GM23338 (cell line): ENCODE measurements around the gene GRK5. TPM values are rescaled to one million over a fixed set of nuclear protein-coding genes. Genes with fewer than 3 reads are reported as not detected.

ENCODE experiments used
- ATAC-seq: fragments of 200-7000 bp; cut with Tn5 transposase; 3 replicates; pipeline ENCODE4 v1.9.1; 2020
- DNase-seq: peaks from one replicate; pipeline ENCODE4 v3.0.0-alpha.2; 2015; ENCODE audit warnings: low spot score
- H2AFZ ChIP-seq: fragments of 200-600 bp; sonication (generic); 2 replicates; pipeline ENCODE4 v1.8.0; 2016; ENCODE audit warnings: antibody characterized with exemption, mild to moderate bottlenecking, moderate library complexity
- H3F3A ChIP-seq: fragments of 200-600 bp; sonication (generic); replicated peaks from 2 replicates; pipeline ENCODE4 v1.8.0; 2017; ENCODE audit warnings: antibody characterized with exemption, mixed run types, low read depth
- H3K27ac ChIP-seq: fragments of 200-600 bp; sonication (generic); 2 replicates; pipeline ENCODE4 v1.6.1; 2016; ENCODE audit warnings: low read depth
- H3K27me3 ChIP-seq: fragments of 200-600 bp; sonication (generic); 2 replicates; pipeline ENCODE4 v1.8.0; 2016; ENCODE audit warnings: mild to moderate bottlenecking, mixed run types, moderate library complexity; ENCODE audit not compliant: insufficient read depth
- H3K36me3 ChIP-seq: fragments of 200-600 bp; sonication (generic); 2 replicates; pipeline ENCODE4 v1.8.0; 2016; ENCODE audit warnings: mild to moderate bottlenecking; ENCODE audit not compliant: insufficient read depth
- H3K4me1 ChIP-seq: fragments of 200-600 bp; sonication (generic); 2 replicates; pipeline ENCODE4 v1.8.0; 2016; ENCODE audit warnings: mild to moderate bottlenecking, moderate library complexity; ENCODE audit not compliant: insufficient read depth
- H3K4me2 ChIP-seq: fragments of 200-600 bp; sonication (generic); 2 replicates; pipeline ENCODE4 v1.7.1; 2017; ENCODE audit warnings: mixed run types
- H3K4me3 ChIP-seq: fragments of 200-600 bp; sonication (generic); 2 replicates; pipeline ENCODE4 v1.6.1; 2016; ENCODE audit warnings: mixed run types
- H3K79me2 ChIP-seq: fragments of 200-600 bp; sonication (generic); replicated peaks from 2 replicates; pipeline ENCODE4 v1.8.0; 2017; ENCODE audit warnings: mild to moderate bottlenecking; ENCODE audit not compliant: insufficient read depth
- H3K9me2 ChIP-seq: fragments of 200-600 bp; sonication (generic); 2 replicates; pipeline ENCODE4 v1.8.0; 2017; ENCODE audit not compliant: insufficient read depth
- H4K20me1 ChIP-seq: fragments of 200-600 bp; sonication (generic); replicated peaks from 2 replicates; pipeline ENCODE4 v1.8.0; 2017; ENCODE audit warnings: mild to moderate bottlenecking; ENCODE audit not compliant: insufficient read depth
- H3K27ac Mint-ChIP-seq: 2 replicates; pipeline ENCODE4 v1.8.0; 2020; ENCODE audit warnings: inconsistent platforms, mild to moderate bottlenecking, moderate library complexity, mixed read lengths
- H3K27me3 Mint-ChIP-seq: 3 replicates; pipeline ENCODE4 v1.8.0; 2022; ENCODE audit warnings: low read depth, mild to moderate bottlenecking, moderate library complexity, mixed read lengths, inconsistent platforms; ENCODE audit not compliant: insufficient read depth, poor library complexity
- H3K36me3 Mint-ChIP-seq: 3 replicates; pipeline ENCODE4 v1.8.0; 2021; ENCODE audit warnings: low read depth, mild to moderate bottlenecking, inconsistent platforms, moderate library complexity, mixed read lengths
- H3K4me1 Mint-ChIP-seq: 3 replicates; pipeline ENCODE4 v1.8.0; 2020; ENCODE audit warnings: mild to moderate bottlenecking, inconsistent platforms, mixed read lengths
- H3K4me3 Mint-ChIP-seq: 3 replicates; pipeline ENCODE4 v1.8.0; 2021; ENCODE audit warnings: moderate library complexity, mild to moderate bottlenecking, inconsistent platforms, mixed read lengths
- H3K9me3 Mint-ChIP-seq: 3 replicates; pipeline ENCODE4 v1.8.0; 2020; ENCODE audit warnings: moderate library complexity, mild to moderate bottlenecking, inconsistent platforms, mixed read lengths
- CREB1 ChIP-seq: fragments of 250-450 bp; sonication (Bioruptor Pico); IDR thresholded peaks from 2 replicates; pipeline ENCODE4 v1.5.0; 2020; ENCODE audit warnings: low read depth, mild to moderate bottlenecking, moderate library complexity
- ETS1 ChIP-seq: IDR thresholded peaks from 2 replicates; pipeline ENCODE4 v1.6.1; 2016; ENCODE audit warnings: antibody characterized with exemption
- EZH2 ChIP-seq: fragments of 200-600 bp; sonication (generic); IDR thresholded peaks from one replicate; pipeline ENCODE4 v1.8.0; 2017; ENCODE audit warnings: antibody characterized with exemption, mild to moderate bottlenecking, low read depth; ENCODE audit not compliant: unreplicated experiment
- EZH2phosphoT487 ChIP-seq: fragments of 200-600 bp; sonication (generic); IDR thresholded peaks from one replicate; pipeline ENCODE4 v1.8.1; 2018; ENCODE audit warnings: antibody characterized with exemption; ENCODE audit not compliant: unreplicated experiment
- JUNB ChIP-seq: IDR thresholded peaks from one replicate; pipeline ENCODE4 v1.6.1; 2016; ENCODE audit warnings: antibody characterized with exemption; ENCODE audit not compliant: unreplicated experiment
- NANOG ChIP-seq: IDR thresholded peaks from 2 replicates; pipeline ENCODE4 v1.6.1; 2016; ENCODE audit warnings: antibody characterized with exemption, borderline replicate concordance
- POLR2AphosphoS5 ChIP-seq: IDR thresholded peaks from 2 replicates; pipeline ENCODE4 v1.6.1; 2016; ENCODE audit warnings: antibody characterized with exemption, low read depth
- STAT1 ChIP-seq: IDR thresholded peaks from one replicate; pipeline ENCODE4 v1.6.1; 2016; ENCODE audit warnings: antibody characterized with exemption; ENCODE audit not compliant: unreplicated experiment
- ZNF114 ChIP-seq: fragments of 250-450 bp; sonication (Bioruptor Pico); IDR thresholded peaks from 2 replicates; pipeline ENCODE4 v1.5.0; 2020; ENCODE audit warnings: mild to moderate bottlenecking, moderate library complexity
- ZNF331 ChIP-seq: fragments of 250-450 bp; sonication (Bioruptor Pico); IDR thresholded peaks from 2 replicates; pipeline ENCODE4 v1.5.0; 2020; ENCODE audit warnings: low read depth, mild to moderate bottlenecking, moderate library complexity
- ZNF462 ChIP-seq: fragments of 250-450 bp; sonication (Bioruptor Pico); IDR thresholded peaks from 2 replicates; pipeline ENCODE4 v1.5.0; 2020; ENCODE audit warnings: mild to moderate bottlenecking, moderate library complexity
- polyA plus RNA-seq: library from polyadenylated mRNA; unstranded; fragments of >200 nt; fragmentation: Nextera tagmentation; extraction: Ambion mirVana; gene quantifications from 2 replicates; pipeline ENCODE4 v1.2.1, GENCODE V29; 2016
- total RNA-seq: library from RNA; depleted of rRNA; stranded (reverse); fragments of >200 nt; shearing (Covaris generic); gene quantifications from 2 replicates; pipeline ENCODE4 v1.2.3, GENCODE V29; 2014
- TF ChIP-seq, protein P1 (sequence below), 2 experiments: fragments of 200-600 bp in 1 of 2; sonication (generic) in 1 of 2; conservative IDR thresholded peaks; 2 replicates each; pipeline versions ENCODE4 v1.5.1 to v1.6.1; 2016 to 2017; ENCODE audit warnings: antibody characterized with exemption in 2 of 2, low read depth in 2 of 2, mild to moderate bottlenecking in 2 of 2, moderate library complexity in 1 of 2
- TF ChIP-seq, protein P2 (sequence below): IDR thresholded peaks from one replicate; pipeline ENCODE4 v1.6.1; 2018; ENCODE audit warnings: antibody characterized with exemption; ENCODE audit not compliant: unreplicated experiment

The GRK5 gene
- total and polyA plus RNA-seq, 2 experiments from 2014 or later = 0.53 to 2.0 TPM

DNA sequence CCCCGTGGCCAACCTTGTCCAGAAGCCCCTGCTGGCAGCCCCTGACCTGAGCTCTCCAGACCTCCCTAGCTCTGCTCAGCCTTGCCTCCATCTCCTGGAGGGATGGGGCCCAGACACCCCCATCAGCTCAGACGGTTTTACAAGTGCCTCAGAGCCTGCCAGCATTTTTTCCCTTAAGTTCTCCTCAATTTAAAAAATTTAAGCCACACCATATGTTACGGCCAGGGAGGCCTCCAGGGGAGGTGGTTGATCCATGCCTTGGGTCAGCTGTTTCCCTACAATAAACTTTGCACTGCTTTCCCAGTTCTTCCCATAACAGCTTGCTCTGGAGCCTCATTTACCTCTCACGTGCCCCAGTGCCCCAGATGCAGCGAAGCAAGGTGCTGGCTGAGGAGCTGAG is 191.6 kb downstream of the GRK5 start:
- no peak overlapping the region for H2AFZ ChIP-seq
- no peaks in the 10 kb centered on the region for H3K36me3 Mint-ChIP-seq
- H3K79me2 ChIP-seq = no peaks in the 10 kb centered on the region
- no peak for ATAC-seq
- no peak overlapping the region for H3K27ac Mint-ChIP-seq
- TF ChIP-seq ZNF114 (CRISPR knock-in tag) = no peak
- TF ChIP-seq JUNB = no peak
- TF ChIP-seq EZH2phosphoT487 = no peak
- no peak for TF ChIP-seq STAT1
- no peak for TF ChIP-seq ZNF331 (CRISPR knock-in tag)
- no peak for TF ChIP-seq NANOG
- TF ChIP-seq, protein P1, sequence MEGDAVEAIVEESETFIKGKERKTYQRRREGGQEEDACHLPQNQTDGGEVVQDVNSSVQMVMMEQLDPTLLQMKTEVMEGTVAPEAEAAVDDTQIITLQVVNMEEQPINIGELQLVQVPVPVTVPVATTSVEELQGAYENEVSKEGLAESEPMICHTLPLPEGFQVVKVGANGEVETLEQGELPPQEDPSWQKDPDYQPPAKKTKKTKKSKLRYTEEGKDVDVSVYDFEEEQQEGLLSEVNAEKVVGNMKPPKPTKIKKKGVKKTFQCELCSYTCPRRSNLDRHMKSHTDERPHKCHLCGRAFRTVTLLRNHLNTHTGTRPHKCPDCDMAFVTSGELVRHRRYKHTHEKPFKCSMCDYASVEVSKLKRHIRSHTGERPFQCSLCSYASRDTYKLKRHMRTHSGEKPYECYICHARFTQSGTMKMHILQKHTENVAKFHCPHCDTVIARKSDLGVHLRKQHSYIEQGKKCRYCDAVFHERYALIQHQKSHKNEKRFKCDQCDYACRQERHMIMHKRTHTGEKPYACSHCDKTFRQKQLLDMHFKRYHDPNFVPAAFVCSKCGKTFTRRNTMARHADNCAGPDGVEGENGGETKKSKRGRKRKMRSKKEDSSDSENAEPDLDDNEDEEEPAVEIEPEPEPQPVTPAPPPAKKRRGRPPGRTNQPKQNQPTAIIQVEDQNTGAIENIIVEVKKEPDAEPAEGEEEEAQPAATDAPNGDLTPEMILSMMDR (conservative IDR thresholded peaks at IDR 0.05; ENCODE audit: low read depth in 2 of 2) = no peak
- no peak for TF ChIP-seq ETS1
- TF ChIP-seq EZH2 = no peak
- TF ChIP-seq CREB1 = no peak
- TF ChIP-seq, protein P2, sequence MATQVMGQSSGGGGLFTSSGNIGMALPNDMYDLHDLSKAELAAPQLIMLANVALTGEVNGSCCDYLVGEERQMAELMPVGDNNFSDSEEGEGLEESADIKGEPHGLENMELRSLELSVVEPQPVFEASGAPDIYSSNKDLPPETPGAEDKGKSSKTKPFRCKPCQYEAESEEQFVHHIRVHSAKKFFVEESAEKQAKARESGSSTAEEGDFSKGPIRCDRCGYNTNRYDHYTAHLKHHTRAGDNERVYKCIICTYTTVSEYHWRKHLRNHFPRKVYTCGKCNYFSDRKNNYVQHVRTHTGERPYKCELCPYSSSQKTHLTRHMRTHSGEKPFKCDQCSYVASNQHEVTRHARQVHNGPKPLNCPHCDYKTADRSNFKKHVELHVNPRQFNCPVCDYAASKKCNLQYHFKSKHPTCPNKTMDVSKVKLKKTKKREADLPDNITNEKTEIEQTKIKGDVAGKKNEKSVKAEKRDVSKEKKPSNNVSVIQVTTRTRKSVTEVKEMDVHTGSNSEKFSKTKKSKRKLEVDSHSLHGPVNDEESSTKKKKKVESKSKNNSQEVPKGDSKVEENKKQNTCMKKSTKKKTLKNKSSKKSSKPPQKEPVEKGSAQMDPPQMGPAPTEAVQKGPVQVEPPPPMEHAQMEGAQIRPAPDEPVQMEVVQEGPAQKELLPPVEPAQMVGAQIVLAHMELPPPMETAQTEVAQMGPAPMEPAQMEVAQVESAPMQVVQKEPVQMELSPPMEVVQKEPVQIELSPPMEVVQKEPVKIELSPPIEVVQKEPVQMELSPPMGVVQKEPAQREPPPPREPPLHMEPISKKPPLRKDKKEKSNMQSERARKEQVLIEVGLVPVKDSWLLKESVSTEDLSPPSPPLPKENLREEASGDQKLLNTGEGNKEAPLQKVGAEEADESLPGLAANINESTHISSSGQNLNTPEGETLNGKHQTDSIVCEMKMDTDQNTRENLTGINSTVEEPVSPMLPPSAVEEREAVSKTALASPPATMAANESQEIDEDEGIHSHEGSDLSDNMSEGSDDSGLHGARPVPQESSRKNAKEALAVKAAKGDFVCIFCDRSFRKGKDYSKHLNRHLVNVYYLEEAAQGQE = no peak
- no peak for TF ChIP-seq POLR2AphosphoS5
- no peak for TF ChIP-seq ZNF462 (CRISPR knock-in tag)
- H3K27ac ChIP-seq = no peak overlapping the region
- no peaks in the 10 kb centered on the region for H3K9me2 ChIP-seq
- no peak overlapping the region for H3K4me3 Mint-ChIP-seq
- no peaks in the 10 kb centered on the region for H3K27me3 ChIP-seq
- no peaks in the 10 kb centered on the region for H3K36me3 ChIP-seq
- H3K4me2 ChIP-seq = no peak overlapping the region
- no peaks in the 10 kb centered on the region for H3F3A ChIP-seq
- no peaks in the 10 kb centered on the region for H3K4me1 Mint-ChIP-seq
- H3K4me1 ChIP-seq = no peaks in the 10 kb centered on the region
- peaks cover 8% of the 10 kb centered on the region for H3K27me3 Mint-ChIP-seq
- no peaks in the 10 kb centered on the region for H4K20me1 ChIP-seq
- no peaks in the 10 kb centered on the region for H3K9me3 Mint-ChIP-seq
- no peak for DNase-seq
- H3K4me3 ChIP-seq = no peak overlapping the region
